Frontal cortex (tissue), 4 donors: Measurements from ENCODE around the gene CASP10. TPM values are rescaled to one million over a fixed set of nuclear protein-coding genes. Genes with fewer than 3 reads are reported as not detected.

Experiments used
- DNase-seq, 2 donors: peaks; one replicate each; pipeline ENCODE4 v3.0.0; 2012; ENCODE audit warnings: low spot score in 2 of 2
- FAIRE-seq: peaks from 2 replicates; lab custom pipeline; 2012; peaks lifted over from hg19 to GRCh38; lab: Jason Lieb, UNC
- total RNA-seq: library from RNA; depleted of rRNA; stranded (reverse); fragments of >200 nt; gene quantifications from one replicate; pipeline ENCODE4 v1.2.3, GENCODE V29; 2014
- donor health status: control.
- donor health status: control.
- donor health status: control.

The CASP10 gene
- total RNA-seq, 1 donor from 2014 or later, result 2.4 TPM

DNA sequence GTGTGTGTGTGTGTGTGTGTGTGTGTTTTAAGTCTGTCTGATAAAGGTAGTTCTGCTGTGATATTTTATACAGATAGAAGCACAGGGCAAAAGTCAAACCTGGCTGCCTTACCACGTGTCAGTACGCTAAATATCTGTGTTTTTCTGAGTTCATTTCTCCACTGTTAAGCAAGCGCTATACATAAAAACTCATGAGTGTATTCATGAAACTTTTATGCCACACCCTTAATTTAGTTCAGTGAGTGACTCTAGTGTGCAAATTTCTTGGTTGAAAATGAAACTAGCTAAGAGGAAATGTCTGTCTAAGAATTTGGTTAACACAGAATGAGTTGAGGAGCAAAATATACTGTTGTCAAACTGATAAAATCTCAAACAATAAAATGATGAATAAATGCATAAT is 11.2 kb downstream of the CASP10 start:
- no peak for DNase-seq
- no peak for FAIRE-seq

DNA sequence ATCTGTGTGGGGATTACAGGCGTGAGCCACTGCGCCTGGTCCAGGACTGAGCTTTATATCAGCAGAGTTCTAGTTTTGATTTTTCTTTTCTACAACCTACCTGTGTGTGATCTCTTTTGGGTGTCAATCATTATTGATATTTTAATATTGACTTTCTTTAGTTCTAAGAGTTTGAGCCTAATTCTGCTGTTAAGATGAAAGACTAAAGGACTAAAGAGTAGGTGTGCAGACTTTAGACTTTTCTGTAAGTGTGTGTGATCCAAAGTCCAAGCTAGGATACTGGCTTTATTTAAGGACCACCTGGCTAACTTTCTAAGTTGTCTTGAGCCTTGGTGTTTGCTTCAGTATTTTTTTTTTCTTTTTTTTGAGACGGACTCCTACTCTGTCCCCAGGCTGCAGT is 12.4 kb downstream of the CASP10 start:
- FAIRE-seq, result no peak
- DNase-seq, result no peak

DNA sequence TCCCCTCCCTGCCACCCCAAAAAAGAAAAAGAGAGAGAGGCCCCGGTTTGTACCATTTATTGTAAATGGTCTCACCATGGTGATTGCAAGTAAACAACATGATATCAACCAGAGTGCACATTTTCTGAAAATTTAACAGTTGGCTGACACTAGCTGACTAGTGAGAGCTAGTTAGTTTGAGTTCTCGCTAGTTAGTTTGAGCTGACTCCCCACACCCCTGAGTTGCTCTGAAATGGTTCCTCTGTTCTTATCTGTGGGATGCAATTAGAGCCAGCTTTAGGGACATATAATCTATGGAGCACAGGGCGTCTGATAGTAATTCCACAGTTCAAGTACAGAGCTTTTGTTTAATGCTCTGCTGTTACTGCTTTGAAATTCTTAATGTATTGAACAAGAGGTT is 13.1 kb downstream of the CASP10 start:
- FAIRE-seq (no peak), DNase-seq (no peak)

DNA sequence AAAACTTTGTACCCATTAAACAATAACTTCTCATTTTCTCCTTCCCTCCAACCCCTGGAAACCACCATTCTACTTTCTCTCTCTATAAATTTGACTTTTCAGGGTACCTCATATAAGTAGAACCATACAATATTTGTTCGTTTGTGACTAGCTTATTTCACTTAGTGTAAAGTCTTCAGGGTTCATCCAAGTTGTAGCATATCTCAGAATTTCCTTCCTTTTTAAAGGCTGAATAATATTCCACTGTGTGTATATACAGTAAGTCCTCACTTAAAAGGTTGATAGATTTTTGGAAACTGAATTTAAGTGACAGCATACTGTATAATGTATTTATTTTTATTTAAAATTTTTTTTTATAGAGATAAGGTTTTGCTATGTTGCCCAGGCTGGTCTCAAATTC is 13.9 kb downstream of the CASP10 start:
- no peak for DNase-seq
- no peak for FAIRE-seq

DNA sequence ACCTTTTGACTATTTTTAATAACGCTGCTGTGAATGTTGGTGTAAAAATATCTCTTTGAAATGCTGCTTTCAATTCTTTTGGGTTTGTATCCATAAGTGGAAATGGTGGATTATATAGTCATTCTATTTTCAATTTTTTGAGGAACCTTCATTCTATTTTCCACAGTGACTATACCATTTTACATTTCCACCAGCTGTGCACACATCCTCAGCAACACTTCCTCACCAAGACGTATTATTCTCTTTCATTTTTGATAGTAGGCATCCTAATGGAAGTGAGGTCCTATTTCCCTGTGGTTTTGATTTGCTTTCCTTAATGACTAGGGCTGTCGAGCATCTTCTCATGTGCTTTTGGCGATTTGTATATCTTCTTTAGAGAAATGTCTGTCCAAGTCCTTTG is 14.8 kb downstream of the CASP10 start:
- no peak for FAIRE-seq
- no peak for DNase-seq

DNA sequence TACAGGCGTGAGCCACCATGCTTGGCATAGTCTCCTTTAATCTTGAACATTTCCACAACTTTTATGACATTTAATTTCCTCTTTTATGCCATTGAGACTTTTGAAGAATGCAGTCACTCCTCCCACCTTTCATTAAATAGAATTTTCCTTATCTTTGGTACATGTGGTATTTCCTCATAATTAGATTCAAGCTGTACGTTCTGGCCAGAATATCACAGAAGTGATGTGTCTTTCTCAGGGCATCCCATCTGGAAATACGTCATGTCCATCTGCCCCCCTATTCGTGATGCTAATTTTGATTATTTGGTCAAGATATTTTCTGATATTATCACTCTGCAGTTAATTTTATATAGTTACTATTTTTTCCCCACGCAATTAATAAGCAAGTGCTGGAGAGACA is 16.9 kb downstream of the CASP10 start:
- no peak for FAIRE-seq
- DNase-seq, result no peak

DNA sequence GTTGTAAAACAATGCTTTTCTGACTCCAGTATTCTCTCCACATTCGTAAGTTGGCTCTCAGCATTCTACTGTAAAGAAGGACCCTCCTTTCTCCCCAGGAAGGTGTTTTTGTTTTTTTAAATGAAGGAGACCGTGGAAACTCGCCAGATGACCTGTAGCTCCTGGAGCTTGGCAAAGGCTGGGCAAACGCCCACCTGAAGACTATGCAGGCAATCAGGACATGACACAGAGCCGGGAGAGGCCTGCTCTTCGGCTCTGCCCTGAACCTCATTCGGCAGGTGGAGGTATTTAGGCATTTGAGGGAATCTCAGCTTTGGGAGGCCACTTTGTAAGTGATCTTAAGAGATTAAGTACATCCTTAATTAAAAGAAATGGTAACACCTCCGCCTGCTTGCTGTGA is 17.4 kb downstream of the CASP10 start:
- DNase-seq, result no peak
- FAIRE-seq, result no peak

DNA sequence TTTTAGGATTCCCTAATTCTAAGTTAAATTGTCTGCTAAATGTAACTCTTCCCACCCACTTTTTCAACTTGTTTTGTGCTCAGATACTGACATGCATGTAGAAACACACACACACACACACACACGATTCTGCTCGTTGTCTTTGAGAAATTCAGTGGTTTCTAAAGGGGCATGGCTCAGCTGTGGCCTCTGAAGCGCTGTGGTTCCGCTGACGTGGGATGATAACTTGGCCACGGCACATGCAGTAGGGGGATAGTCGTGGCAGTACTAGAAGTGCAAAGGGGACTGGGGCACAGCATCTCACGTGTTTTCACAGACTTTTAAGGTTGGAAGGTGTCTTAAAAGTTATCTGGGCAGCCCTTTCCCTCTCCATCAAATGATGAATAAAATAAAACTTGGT is 18.4 kb downstream of the CASP10 start:
- no peak for DNase-seq
- FAIRE-seq, result no peak

DNA sequence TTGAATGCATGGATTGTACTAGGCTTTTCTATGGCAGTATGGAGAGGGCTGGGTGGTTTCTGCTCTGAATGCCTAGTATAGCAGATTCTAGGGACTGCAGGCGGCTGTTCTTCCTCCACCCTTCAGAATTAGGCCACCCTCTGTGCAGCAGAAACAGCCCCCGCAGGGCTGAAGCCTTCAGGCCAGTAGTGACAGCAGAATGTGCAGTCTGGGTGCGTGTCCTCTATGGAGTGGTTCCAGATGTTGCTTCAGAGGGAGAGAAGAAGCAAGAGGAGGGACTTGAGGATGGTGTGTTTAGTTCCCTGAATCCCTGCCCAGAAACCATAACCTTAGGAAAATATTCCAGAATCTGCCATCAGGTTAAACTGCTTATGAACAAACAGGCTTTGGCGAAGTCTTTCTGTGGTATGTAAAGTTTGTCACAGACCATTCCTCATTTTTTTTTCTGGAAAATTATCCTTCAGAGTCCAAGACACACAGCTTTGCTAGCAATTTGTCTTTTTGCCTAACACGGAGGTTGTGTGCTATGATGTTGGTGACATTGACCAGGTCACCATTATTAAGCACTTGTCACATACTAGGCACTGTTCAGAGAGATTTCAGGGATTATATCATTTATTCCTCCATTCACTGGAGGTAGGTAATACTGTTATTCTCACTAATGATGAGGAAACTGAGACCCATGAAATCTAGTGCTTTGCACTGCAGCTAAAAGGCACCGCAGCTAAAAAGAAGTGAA is 21.1 kb downstream of the CASP10 start:
- FAIRE-seq (no peak), DNase-seq (no peak)

DNA sequence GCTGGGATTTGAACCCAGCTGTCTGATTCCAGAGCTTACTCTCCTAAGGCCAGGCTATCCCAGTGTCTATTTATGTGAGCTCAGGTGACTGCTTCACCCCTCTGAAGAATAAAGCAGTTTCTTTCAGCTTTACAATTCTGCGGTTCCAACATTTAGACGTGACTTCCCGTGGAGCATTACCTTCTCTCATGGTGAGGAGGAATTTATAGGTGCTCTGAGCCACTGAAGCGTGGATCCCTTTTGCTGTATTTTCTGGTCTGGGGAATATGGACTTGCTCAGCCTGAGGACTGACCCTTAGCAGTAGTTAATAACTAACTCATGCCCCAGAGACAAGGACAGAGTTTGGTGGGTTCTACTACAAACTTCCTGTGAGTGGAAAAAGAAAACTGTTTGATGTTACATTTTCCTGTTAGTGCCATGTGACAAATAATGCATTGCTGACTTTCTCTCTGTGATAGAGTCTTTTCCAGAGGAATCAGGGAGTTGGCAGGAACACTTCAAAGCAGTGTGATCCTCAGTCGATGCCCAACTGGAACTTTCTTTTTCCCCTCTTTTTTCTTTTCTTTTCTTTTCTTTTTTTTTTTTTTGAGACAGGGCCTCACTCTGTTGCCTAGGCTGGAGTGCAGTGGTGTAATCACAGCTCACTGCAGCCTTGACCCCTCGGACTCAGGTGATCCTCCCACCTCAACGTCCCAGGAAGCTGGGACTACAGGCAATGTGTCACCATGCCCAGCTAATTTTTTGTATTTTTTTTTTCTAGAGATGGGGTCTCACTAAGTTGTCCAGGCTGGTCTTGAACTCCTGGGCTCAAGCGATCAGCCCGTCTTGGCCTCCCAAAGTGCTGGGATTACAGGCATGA is 21.9 kb downstream of the CASP10 start:
- DNase-seq (no peak), FAIRE-seq (no peak)

DNA sequence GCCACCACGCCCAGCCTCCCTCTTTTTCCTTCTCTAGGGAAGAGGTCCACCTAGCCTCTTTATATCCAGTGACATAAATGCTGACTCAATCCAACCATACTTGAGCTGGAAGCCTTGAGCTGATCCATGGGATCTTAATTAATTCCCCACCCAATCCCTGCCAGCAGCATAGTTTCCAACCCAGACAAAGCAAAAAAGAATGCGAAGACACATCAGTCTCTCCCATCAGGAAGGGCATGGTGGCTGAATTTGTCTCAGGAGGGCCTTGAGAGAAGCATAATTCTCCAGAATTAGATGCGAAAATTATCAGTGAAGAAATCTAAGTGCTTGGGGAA is 22.5 kb downstream of the CASP10 start:
- DNase-seq (no peak), FAIRE-seq (no peak)

DNA sequence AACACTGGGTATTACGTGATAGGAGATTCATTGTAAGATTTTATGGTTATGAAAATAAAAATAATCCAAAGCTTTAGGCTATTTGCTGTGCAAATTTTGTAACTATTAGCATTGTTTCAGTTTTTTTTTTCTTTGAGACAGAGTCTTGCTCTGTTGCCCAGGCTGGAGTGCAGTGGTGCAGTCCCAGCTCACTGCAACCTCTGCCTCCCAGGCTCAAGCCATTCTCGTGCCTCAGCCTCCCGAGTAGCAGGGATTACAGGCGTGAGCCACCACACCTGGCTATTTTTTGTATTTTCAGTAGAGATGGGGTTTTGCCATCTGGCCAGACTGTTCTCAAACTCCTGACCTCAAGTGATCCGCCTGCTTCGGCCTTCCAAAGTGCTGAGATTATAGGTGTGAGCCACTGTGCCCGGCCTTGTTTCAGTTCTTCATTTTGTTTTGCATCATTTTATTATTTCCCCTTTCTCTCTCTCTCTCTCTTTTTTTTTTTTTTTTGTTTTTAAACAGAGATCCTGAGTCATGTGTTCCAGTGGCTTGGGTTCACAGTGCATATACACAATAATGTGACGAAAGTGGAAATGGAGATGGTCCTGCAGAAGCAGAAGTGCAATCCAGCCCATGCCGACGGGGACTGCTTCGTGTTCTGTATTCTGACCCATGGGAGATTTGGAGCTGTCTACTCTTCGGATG is 25.8 kb downstream of the CASP10 start:
- FAIRE-seq (no peak), DNase-seq (no peak)

DNA sequence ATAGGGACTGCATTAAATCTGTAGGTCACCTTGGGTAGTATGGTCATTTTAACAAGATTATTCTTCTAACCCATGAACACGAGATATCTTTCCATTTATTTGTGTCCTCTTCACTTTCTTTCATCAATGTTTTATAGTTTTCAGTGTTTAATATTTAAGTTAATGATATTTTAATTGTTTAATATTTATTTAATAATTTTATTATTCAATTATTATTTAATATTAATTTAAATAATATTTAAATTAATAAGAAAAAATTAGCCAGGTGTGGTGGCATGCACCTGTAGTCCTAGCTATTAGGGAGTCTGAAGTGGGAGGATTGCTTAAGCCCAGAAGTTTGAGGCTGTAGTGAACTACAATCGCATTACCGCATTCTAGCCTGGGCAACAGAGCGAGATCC is 33.0 kb downstream of the CASP10 start:
- FAIRE-seq (peak; percentile 37), DNase-seq (no peak)

DNA sequence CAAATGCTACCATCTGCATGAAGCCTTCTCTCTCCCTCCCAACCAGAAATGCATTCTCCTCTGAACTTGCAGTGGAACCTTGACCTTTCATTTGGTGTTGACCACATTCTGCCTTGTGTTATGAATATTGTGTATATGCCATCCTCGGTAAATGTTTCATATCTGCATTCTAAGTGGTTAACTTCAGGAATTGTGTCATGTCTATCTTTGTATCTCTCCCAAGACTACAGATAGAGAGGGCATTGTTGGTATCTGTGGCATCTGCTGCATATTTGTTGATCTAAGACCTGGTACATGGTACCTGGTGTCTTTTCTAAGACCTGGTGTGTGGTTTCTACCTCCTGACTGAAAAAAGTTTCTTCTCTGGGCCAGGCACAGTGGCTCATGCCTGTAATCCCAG is 34.0 kb downstream of the CASP10 start:
- FAIRE-seq (no peak), DNase-seq (no peak)

DNA sequence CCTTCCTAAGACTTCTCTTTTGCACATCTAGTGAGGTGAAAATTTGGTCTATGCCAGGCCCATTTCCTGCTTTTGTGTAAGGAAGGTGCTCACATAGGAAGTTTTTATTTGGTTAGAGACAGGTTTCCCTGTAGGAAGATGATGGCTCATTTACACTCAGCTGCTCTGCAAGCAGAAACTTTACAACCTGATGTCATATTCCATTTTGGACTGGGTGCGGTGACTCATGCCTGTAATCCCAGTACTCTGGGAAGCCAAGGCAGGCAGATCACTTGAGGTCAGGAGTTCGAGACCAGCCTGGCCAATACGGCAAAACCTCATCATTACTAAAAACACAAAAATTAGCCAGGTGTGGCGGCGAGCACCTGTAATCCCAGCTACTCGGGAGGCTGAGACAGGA is 35.8 kb downstream of the CASP10 start:
- DNase-seq (no peak), FAIRE-seq (no peak)

DNA sequence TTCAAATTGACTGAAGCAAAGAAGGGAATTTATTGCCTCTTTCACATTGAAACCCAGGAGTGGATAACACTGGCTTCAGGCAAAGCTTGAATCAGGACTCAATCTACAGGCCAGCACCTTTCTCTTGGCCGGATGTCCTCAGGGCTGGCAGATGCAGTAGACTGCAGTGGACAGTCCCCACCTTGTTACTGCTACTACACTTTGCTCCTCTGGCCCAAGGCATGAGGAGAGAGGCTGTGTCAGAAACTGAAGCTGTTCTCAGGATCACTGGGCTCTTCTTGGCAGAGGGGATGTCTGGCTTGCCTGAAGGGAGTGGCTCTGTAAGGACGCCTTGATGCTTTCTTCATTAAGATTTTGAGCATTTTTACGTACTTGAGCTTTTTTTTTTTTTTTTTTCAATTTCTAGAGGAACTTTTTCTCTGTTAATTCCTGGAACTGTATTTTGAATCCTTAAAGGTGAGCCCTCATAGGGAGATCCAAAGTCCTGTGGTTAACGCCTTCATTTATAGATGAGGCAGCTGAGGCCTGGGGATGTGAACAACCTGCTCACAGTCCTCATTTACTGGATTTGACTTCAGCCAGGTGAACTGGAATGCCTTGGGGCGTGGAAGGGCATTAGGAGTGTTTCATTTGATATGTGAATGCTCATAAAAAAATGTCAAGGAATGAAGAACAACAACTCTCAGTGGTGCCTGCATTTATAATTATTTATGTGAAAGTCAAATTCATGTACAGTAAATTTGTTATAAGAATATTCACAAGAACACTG is 36.6 kb downstream of the CASP10 start:
- no peak for DNase-seq
- FAIRE-seq, result no peak

DNA sequence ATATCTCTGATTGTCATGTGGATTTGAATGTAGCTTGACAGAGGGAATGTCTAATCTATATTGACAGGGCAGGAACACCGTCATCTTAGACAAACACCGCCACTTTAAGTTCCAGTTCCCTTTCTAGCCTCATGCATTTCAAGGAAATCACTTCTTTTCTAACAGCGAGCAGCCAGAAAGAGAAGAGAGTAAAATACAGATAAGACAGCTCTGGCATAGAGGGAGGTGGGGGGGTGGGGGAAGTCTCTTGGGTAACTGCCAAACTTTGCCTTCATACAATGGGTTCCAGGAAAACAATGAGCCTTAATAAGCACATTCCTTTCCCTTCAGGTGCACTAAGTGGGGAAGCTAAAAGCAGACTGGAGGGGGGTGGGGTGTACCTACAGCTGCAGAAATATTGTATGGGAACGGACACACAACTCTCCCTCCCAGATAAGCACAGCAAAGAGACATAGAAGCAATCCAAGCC is 37.2 kb downstream of the CASP10 start:
- DNase-seq (no peak), FAIRE-seq (no peak)

DNA sequence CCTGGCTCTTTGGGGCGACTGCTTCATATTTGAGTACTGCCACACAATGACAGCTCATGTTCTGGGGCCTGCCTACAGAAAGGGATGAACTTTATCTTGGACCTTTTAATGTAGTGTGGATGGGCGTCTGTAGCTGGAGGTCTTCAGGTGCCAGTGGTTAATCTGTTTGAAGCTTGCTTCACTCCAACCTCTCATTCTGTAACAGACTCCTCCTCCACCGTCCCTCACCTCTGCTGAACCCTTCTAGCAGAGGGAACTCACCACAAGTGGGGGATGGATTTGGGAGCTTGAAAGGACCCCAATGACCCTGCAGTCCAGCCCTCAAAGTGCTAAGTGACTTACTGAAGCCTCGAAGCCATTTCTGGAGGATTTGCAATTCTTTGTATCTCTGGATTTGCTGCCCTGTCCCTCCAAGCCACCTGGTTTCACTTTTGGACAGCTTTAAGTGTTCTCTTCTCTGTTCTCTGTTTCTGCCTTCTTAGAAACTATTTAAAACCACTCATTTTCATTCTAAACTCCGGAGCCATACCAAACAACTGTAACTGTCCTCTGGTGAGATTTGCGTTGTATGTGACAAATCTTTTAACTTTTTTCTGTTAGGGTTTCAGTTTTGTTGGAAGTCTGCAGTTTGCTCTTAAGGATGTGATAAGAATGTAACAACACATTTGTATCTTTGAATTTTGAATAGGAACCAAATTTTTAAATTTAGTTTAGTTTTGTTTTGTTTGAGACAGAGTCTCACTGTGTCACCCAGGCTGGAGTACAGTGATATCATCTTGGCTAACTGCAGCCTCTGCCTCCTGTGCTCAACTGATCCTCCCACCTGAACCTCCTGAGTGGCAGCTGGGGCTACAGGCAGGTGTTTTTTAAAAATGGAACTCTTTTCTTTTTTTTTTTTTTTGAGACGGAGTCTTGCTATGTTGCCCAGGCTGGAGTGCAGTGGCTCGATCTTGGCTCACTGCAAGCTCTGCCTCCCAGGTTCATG is 40.4 kb downstream of the CASP10 start:
- DNase-seq (no peak), FAIRE-seq (no peak)

DNA sequence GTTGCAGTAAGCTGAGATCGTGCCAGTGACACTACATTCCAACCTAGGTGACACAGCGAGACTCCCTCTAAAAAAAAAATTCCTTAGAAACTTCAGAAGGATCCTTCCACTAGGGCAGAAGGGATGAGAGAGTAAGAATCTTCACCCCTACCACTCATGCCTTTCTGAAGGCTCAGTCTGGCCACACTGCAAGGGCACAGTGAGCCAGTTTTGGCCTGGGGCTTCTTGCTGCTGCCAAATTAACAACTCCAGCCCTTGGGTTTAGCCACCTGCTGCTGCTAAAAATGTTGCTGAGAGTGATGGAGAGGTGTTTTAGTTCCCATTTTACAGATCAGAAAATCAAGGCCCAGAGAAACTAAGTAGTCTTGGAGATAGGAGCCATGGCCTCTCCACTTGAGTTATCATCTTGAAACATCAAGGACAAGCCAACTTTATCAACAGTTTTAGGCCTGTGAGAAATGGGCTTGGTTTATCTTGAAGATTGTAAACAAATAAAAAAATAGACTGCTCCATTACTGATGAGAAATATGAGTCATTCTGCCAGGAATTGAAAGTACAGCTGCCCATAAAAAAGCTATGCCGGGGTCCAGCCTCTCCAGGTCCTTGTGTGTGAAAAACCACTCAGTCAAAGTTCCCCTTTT is 45.5 kb downstream of the CASP10 start:
- DNase-seq (no peak), FAIRE-seq (no peak)
